WI38 (cell line): ENCODE data around the gene HCST.
A peak's percentile ranks its signal among the peaks of the same experiment; 100 is the strongest.

Source experiments
- H3K4me3 ChIP-seq: 2 replicates; pipeline ENCODE4 v1.5.1; 2011; ENCODE audit warnings: low read depth, mild to moderate bottlenecking, control low read depth, low read length
- CTCF ChIP-seq: IDR thresholded peaks from 2 replicates; pipeline ENCODE4 v1.5.1; 2012; ENCODE audit warnings: low read depth, mild to moderate bottlenecking, control low read depth, low read length

Gene HCST

GRCh38 chr19:35931161-35931873 is 29.0 kb downstream of the HCST start:
- peak overlapping the region; percentile 47 for H3K4me3 ChIP-seq
- peak; percentile 86 for TF ChIP-seq CTCF

- H3K4me3 ChIP-seq, result no peak overlapping the region
- no peak for TF ChIP-seq CTCF
Measured at GRCh38 chr19:35931874-35932202, 29.5 kb downstream of the HCST start.

- TF ChIP-seq CTCF, result no peak
- no peak overlapping the region for H3K4me3 ChIP-seq
Measured at GRCh38 chr19:35932291-35932936, 30.1 kb downstream of the HCST start.

- no peak for TF ChIP-seq CTCF
- H3K4me3 ChIP-seq, result peak within 1 kb of the TSS; percentile 67
Measured at GRCh38 chr19:35935911-35936737, 33.8 kb downstream of the HCST start, which contains the start of gene LRFN3. Gene LRFN3, plus strand, starts transcription at chr19:35936374. Its CDS starts 3,052 bp downstream, at chr19:35939426.

GRCh38 chr19:35936738-35937268 is 34.5 kb downstream of the HCST start:
- H3K4me3 ChIP-seq, result peak overlapping the region; percentile 67
- no peak for TF ChIP-seq CTCF

GRCh38 chr19:35937345-35938281 is 35.3 kb downstream of the HCST start:
- peak overlapping the region; percentile 67 for H3K4me3 ChIP-seq
- TF ChIP-seq CTCF, result no peak
